HG03469 (cell line): Measurements from ENCODE around the gene STT3A.

Experiments
- ATAC-seq: cut with Tn5 transposase; IDR thresholded peaks from one replicate; pipeline ENCODE4 v1.9.1; 2021; ENCODE audit warnings: mild to moderate bottlenecking, moderate library complexity, moderate number of reproducible peaks; ENCODE audit not compliant: unreplicated experiment

Gene STT3A

GRCh38 chr11:125649465-125650166 is 57.0 kb downstream of the STT3A start:
- no peak for ATAC-seq

GRCh38 chr11:125662689-125663088 is 70.0 kb downstream of the STT3A start:
- no peak for ATAC-seq

- ATAC-seq: no peak
Measured at GRCh38 chr11:125663910-125664309, 71.3 kb downstream of the STT3A start.

- no peak for ATAC-seq
Measured at GRCh38 chr11:125667151-125667550, 74.5 kb downstream of the STT3A start.

- no peak for ATAC-seq
Measured at GRCh38 chr11:125670172-125670571, 77.5 kb downstream of the STT3A start.

GRCh38 chr11:125671561-125671960 is 78.9 kb downstream of the STT3A start:
- ATAC-seq: no peak
